IMR-90 (cell line): Measurements from ENCODE around the gene ZNF268. TPM values are rescaled to one million over a fixed set of nuclear protein-coding genes. Genes with fewer than 3 reads are reported as not detected.

Experiments used
- ATAC-seq: fragments of 200-7000 bp; cut with Tn5 transposase; 2 replicates; pipeline ENCODE4 v1.9.1; 2020; ENCODE audit warnings: low read depth, mild to moderate bottlenecking, moderate library complexity
- BruUV-seq: library from RNA; stranded (reverse); fragments of 400-500 nt; replicated peaks from 2 replicates; lab custom pipeline; 2021; lab: Mats Ljungman, UMichigan
- CTCF ChIA-PET: fragments of 300-600 bp; formaldehyde crosslinking; extraction: SDS; loops from one replicate; lab custom pipeline; 2021; ENCODE audit warnings: antibody characterized with exemption; lab: Yijun Ruan, JAX
- POLR2A ChIA-PET: fragments of 300-600 bp; sonication (Branson Sonifier 250); formaldehyde crosslinking; loops from one replicate; lab custom pipeline; 2022; ENCODE audit warnings: antibody characterized with exemption; ENCODE audit not compliant: unreplicated experiment; lab: Charles Lee
- DNase-seq: peaks from one replicate; pipeline ENCODE4 v3.0.0; 2013
- H2AFZ ChIP-seq: replicated peaks from 2 replicates; pipeline ENCODE3; 2013; ENCODE audit warnings: low read length, mild to moderate bottlenecking; ENCODE audit not compliant: poor library complexity
- H2AK5ac ChIP-seq: 2 replicates; pipeline ENCODE4 v1.6.1; 2013; ENCODE audit warnings: low read depth, low read length, inconsistent platforms
- H2AK9ac ChIP-seq: replicated peaks from 2 replicates; pipeline ENCODE3; 2013; ENCODE audit warnings: mild to moderate bottlenecking, low read depth, low read length, moderate library complexity; ENCODE audit not compliant: poor library complexity
- H2BK120ac ChIP-seq: 2 replicates; pipeline ENCODE4 v1.6.1; 2013; ENCODE audit warnings: low read depth, low read length, inconsistent platforms
- H2BK15ac ChIP-seq: 3 replicates; pipeline ENCODE4 v1.6.1; 2013; ENCODE audit warnings: low read depth, low read length, inconsistent platforms
- H2BK20ac ChIP-seq: 2 replicates; pipeline ENCODE4 v1.6.1; 2013; ENCODE audit warnings: low read depth, mild to moderate bottlenecking, inconsistent platforms, low read length, moderate library complexity
- H2BK5ac ChIP-seq: 2 replicates; pipeline ENCODE4 v1.6.1; 2013; ENCODE audit warnings: mild to moderate bottlenecking, low read depth, low read length, inconsistent platforms; ENCODE audit not compliant: poor library complexity, severe bottlenecking
- H3K14ac ChIP-seq: replicated peaks from 2 replicates; pipeline ENCODE4 v1.6.1; 2013; ENCODE audit warnings: low read depth, low read length, inconsistent platforms
- H3K18ac ChIP-seq: 2 replicates; pipeline ENCODE4 v1.6.1; 2013; ENCODE audit warnings: low read depth, low read length, control low read depth
- H3K23ac ChIP-seq: 2 replicates; pipeline ENCODE4 v1.6.1; 2013; ENCODE audit warnings: low read depth, low read length, inconsistent platforms
- H3K27ac ChIP-seq: 2 replicates; pipeline ENCODE4 v1.5.1; 2013; ENCODE audit warnings: mild to moderate bottlenecking, control low read depth, low read length; ENCODE audit not compliant: insufficient read depth
- H3K27me3 ChIP-seq: 2 replicates; pipeline ENCODE4 v1.6.1; 2013; ENCODE audit warnings: low read length; ENCODE audit not compliant: control insufficient read depth, insufficient read depth
- H3K36me3 ChIP-seq: 2 replicates; pipeline ENCODE4 v1.6.1; 2013; ENCODE audit warnings: low read length, mixed read lengths; ENCODE audit not compliant: control insufficient read depth, insufficient read depth
- H3K4ac ChIP-seq: 2 replicates; pipeline ENCODE4 v1.6.1; 2013; ENCODE audit warnings: low read depth, low read length, inconsistent platforms
- H3K4me1 ChIP-seq: 2 replicates; pipeline ENCODE4 v1.6.1; 2013; ENCODE audit warnings: low read length, mixed read lengths; ENCODE audit not compliant: control insufficient read depth, insufficient read depth
- H3K4me2 ChIP-seq: 2 replicates; pipeline ENCODE4 v1.6.1; 2013; ENCODE audit warnings: low read depth, mild to moderate bottlenecking, control low read depth, low read length, moderate library complexity
- H3K4me3 ChIP-seq: 2 replicates; pipeline ENCODE4 v1.5.1; 2013; ENCODE audit warnings: low read depth, mild to moderate bottlenecking, control low read depth, low read length, moderate library complexity; ENCODE audit not compliant: insufficient read depth
- H3K56ac ChIP-seq: 2 replicates; pipeline ENCODE4 v1.6.1; 2013; ENCODE audit warnings: low read length, inconsistent platforms; ENCODE audit not compliant: insufficient read depth; ENCODE audit errors: extremely low read depth
- H3K79me1 ChIP-seq, 2 experiments: 2 replicates each; pipeline ENCODE4 v1.6.1; 2013; ENCODE audit warnings: low read length in 2 of 2, inconsistent platforms in 1 of 2, low read depth in 1 of 2
- H3K9ac ChIP-seq: 2 replicates; pipeline ENCODE4 v1.6.1; 2013; ENCODE audit warnings: low read depth, low read length, control low read depth
- H3K9me1 ChIP-seq: 2 replicates; pipeline ENCODE4 v1.6.1; 2013; ENCODE audit warnings: low read length, inconsistent platforms; ENCODE audit not compliant: insufficient read depth
- H3K9me3 ChIP-seq: 2 replicates; pipeline ENCODE4 v1.6.1; 2013; ENCODE audit warnings: low read length; ENCODE audit not compliant: control insufficient read depth, insufficient read depth
- H4K20me1 ChIP-seq: 2 replicates; pipeline ENCODE4 v1.6.1; 2013; ENCODE audit warnings: low read length, inconsistent platforms; ENCODE audit not compliant: insufficient read depth
- H4K5ac ChIP-seq: 2 replicates; pipeline ENCODE4 v1.6.1; 2013; ENCODE audit warnings: mild to moderate bottlenecking, low read depth, low read length, control low read depth
- H4K8ac ChIP-seq, 2 experiments: 2 replicates each; pipeline ENCODE4 v1.6.1; 2013; ENCODE audit warnings: low read depth in 2 of 2, low read length in 2 of 2, control low read depth in 1 of 2, inconsistent platforms in 1 of 2
- H4K91ac ChIP-seq: 2 replicates; pipeline ENCODE4 v1.6.1; 2013; ENCODE audit warnings: low read depth, low read length, inconsistent platforms; ENCODE audit not compliant: insufficient read depth
- CEBPB ChIP-seq: IDR thresholded peaks from 2 replicates; pipeline ENCODE4 v1.6.1; 2012; ENCODE audit warnings: low read depth, low read length, improper control_type of control experiment
- CHD1 ChIP-seq: IDR thresholded peaks from 2 replicates; pipeline ENCODE4 v1.6.1; 2012; ENCODE audit warnings: low read depth, low read length, improper control_type of control experiment
- FOS ChIP-seq: fragments of 150-350 bp; IDR thresholded peaks from 2 replicates; pipeline ENCODE4 v1.6.1; 2016; ENCODE audit warnings: low read depth, low read length
- MAFK ChIP-seq: IDR thresholded peaks from 2 replicates; pipeline ENCODE4 v1.6.1; 2012; ENCODE audit warnings: low read depth, low read length, improper control_type of control experiment
- MXI1 ChIP-seq: IDR thresholded peaks from 2 replicates; pipeline ENCODE4 v1.6.1; 2012; ENCODE audit warnings: low read depth, mild to moderate bottlenecking, low read length, moderate library complexity, borderline replicate concordance
- NFE2L2 ChIP-seq: fragments of 150-350 bp; IDR thresholded peaks from 2 replicates; pipeline ENCODE4 v1.6.1; 2016; ENCODE audit warnings: low read depth, mild to moderate bottlenecking, low read length
- POLR2A ChIP-seq: IDR thresholded peaks from 2 replicates; pipeline ENCODE4 v1.6.1; 2012; ENCODE audit warnings: mild to moderate bottlenecking, low read depth, low read length
- RAD21 ChIP-seq: IDR thresholded peaks from 2 replicates; pipeline ENCODE4 v1.6.1; 2012; ENCODE audit warnings: low read length, improper control_type of control experiment
- RFX5 ChIP-seq: IDR thresholded peaks from 2 replicates; pipeline ENCODE4 v1.8.0; 2012; ENCODE audit warnings: low read depth, mild to moderate bottlenecking, low read length, moderate library complexity
- SMC3 ChIP-seq: fragments of 150-350 bp; IDR thresholded peaks from 2 replicates; pipeline ENCODE4 v1.6.1; 2016; ENCODE audit warnings: low read depth, mild to moderate bottlenecking, antibody characterized with exemption, low read length, moderate library complexity
- WGBS, 2 experiments: methylation state at CpG; one replicate each; pipeline versions ENCODE4 v1.1.5 to v1.1.7; 2013; ENCODE audit warnings: missing lambda C conversion rate in 2 of 2; ENCODE audit not compliant: insufficient read length in 1 of 2; ENCODE audit errors: extremely low coverage in 2 of 2; 5-methylcytosine and 5-hydroxymethylcytosine counted together
- dilution Hi-C: fragments of 300-500 bp; cut with HindIII; formaldehyde crosslinking; loops from one replicate; pipeline ENCODE4 v1.14.3; 2018; ENCODE audit warnings: low sequenced_read_pairs; ENCODE audit not compliant: unreplicated experiment
- in situ Hi-C: fragments of 300-500 bp; cut with MboI; formaldehyde crosslinking; loops from 3 replicates; pipeline ENCODE4 v1.14.3; 2019; ENCODE audit warnings: low sequenced_read_pairs, inconsistent platforms, mixed read lengths
- intact Hi-C: fragments of 100-400 bp; cut with micrococcal nuclease; formaldehyde crosslinking; loops from 2 replicates; pipeline ENCODE4 v1.10.0; 2022
- polyA plus RNA-seq, 3 experiments: library from polyadenylated mRNA; depleted of rRNA; stranded (reverse); fragments of >200 nt; gene quantifications; 2 replicates each; pipeline ENCODE4 v1.2.3, GENCODE V29; 2012; ENCODE audit warnings: low replicate concordance in 1 of 3
- total RNA-seq: library from RNA; depleted of rRNA; stranded (reverse); fragments of >200 nt; gene quantifications from 2 replicates; pipeline ENCODE4 v1.2.3, GENCODE V29; 2012
- TF ChIP-seq, protein P1 (sequence below): fragments of 150-350 bp; IDR thresholded peaks from 2 replicates; pipeline ENCODE4 v1.6.1; 2017; ENCODE audit warnings: mild to moderate bottlenecking, antibody characterized with exemption, low read length, low read depth
- TF ChIP-seq, protein P2 (sequence below): conservative IDR thresholded peaks from 2 replicates; pipeline ENCODE4 v1.5.1; 2012; ENCODE audit warnings: mild to moderate bottlenecking, low read depth, low read length, improper control_type of control experiment

The ZNF268 gene
- total and polyA plus RNA-seq, 2 of the 4 experiments (the other 2 are of a cell fraction): 6.7 to 54.5 TPM

DNA sequence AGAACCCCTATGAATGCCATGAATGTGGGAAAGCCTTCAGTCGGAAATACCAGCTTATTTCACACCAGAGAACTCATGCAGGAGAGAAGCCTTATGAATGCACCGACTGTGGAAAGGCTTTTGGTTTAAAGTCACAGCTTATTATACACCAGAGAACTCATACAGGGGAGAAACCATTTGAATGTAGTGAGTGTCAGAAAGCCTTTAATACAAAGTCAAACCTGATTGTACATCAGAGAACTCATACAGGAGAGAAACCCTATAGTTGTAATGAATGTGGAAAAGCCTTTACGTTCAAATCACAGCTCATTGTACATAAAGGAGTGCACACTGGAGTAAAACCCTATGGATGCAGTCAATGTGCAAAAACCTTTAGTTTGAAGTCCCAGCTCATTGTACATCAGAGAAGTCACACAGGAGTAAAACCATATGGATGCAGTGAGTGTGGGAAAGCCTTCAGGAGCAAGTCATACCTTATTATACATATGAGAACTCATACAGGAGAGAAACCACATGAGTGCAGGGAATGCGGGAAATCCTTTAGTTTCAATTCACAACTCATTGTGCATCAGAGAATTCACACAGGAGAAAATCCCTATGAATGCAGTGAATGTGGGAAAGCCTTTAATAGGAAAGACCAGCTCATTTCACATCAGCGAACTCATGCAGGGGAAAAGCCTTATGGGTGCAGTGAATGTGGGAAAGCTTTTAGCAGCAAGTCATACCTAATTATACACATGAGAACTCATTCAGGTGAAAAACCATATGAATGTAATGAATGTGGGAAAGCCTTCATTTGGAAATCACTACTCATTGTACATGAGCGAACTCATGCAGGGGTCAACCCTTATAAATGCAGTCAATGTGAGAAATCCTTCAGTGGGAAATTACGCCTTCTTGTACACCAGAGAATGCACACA is 22.3 kb downstream of the ZNF268 start (continued):
- no peak for TF ChIP-seq MXI1

DNA sequence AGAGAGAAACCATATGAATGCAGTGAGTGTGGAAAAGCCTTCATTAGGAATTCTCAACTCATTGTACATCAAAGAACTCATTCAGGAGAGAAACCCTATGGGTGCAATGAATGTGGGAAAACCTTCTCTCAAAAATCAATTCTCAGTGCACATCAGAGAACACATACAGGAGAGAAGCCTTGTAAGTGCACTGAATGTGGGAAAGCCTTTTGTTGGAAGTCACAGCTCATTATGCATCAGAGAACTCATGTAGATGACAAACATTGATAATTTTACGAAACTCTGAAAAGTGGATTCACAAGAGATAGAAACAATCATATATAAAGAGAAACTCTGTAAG is 22.9 kb downstream of the ZNF268 start:
- Histone ChIP-seq H2AFZ (no peak overlapping the region), H3K56ac (no peak overlapping the region), H3K4ac (no peak overlapping the region), H4K5ac (no peak overlapping the region), H3K18ac (no peak overlapping the region), H2BK120ac (no peak overlapping the region), H3K9ac (no peak overlapping the region), H3K27me3 (no peaks in the 10 kb centered on the region), H3K79me1 (peaks cover 0 to 3% of the 10 kb centered on the region in 2 experiments; a peak in 1 of 4 replicates), H2BK15ac (no peak overlapping the region), H4K20me1 (no peaks in the 10 kb centered on the region), H3K4me3 (no peak overlapping the region), H3K23ac (no peak overlapping the region), H3K36me3 (peaks cover 23% of the 10 kb centered on the region), H2AK9ac (no peak overlapping the region), H3K14ac (no peak overlapping the region), H2AK5ac (no peak overlapping the region), H2BK5ac (no peak overlapping the region), H4K8ac (no peak overlapping the region), H3K9me3 (peaks cover 64% of the 10 kb centered on the region), H2BK20ac (no peak overlapping the region), H4K91ac (no peak overlapping the region), H3K4me2 (no peak overlapping the region), H3K27ac (no peak overlapping the region), H3K4me1 (no peaks in the 10 kb centered on the region), H3K9me1 (no peaks in the 10 kb centered on the region)
- POLR2A ChIA-PET: no interaction called here
- CTCF ChIA-PET: no interaction called here
- no CpG with 5 or more reads among the region's 1 CpG for WGBS, 2 experiments
- TF ChIP-seq FOS (no peak), POLR2A (no peak), CHD1 (no peak), MAFK (no peak), SMC3 (no peak), NFE2L2 (no peak), CEBPB (no peak), RFX5 (no peak), RAD21 (no peak)
- TF ChIP-seq, protein P1, sequence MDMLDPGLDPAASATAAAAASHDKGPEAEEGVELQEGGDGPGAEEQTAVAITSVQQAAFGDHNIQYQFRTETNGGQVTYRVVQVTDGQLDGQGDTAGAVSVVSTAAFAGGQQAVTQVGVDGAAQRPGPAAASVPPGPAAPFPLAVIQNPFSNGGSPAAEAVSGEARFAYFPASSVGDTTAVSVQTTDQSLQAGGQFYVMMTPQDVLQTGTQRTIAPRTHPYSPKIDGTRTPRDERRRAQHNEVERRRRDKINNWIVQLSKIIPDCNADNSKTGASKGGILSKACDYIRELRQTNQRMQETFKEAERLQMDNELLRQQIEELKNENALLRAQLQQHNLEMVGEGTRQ: no peak
- TF ChIP-seq, protein P2, sequence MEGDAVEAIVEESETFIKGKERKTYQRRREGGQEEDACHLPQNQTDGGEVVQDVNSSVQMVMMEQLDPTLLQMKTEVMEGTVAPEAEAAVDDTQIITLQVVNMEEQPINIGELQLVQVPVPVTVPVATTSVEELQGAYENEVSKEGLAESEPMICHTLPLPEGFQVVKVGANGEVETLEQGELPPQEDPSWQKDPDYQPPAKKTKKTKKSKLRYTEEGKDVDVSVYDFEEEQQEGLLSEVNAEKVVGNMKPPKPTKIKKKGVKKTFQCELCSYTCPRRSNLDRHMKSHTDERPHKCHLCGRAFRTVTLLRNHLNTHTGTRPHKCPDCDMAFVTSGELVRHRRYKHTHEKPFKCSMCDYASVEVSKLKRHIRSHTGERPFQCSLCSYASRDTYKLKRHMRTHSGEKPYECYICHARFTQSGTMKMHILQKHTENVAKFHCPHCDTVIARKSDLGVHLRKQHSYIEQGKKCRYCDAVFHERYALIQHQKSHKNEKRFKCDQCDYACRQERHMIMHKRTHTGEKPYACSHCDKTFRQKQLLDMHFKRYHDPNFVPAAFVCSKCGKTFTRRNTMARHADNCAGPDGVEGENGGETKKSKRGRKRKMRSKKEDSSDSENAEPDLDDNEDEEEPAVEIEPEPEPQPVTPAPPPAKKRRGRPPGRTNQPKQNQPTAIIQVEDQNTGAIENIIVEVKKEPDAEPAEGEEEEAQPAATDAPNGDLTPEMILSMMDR: no peak
- in situ Hi-C loops: no loop called here
- DNase-seq: no peak
- no TSS peak for BruUV-seq
- dilution Hi-C loops: no loop called here
- intact Hi-C loops: no loop called here
- no peak for ATAC-seq
